Duodenal mucosa (tissue), 2 donors: ENCODE measurements around the gene TRMT44.
"Not testable (repeated sequence)": the region's sequence is repeated elsewhere in the genome, so short reads cannot be mapped to it uniquely, and the experiment has no call there.

Experiments used
- H3K27ac ChIP-seq: one replicate; pipeline ENCODE4 v1.7.0; 2013; ENCODE audit warnings: low read depth, low read length
- H3K27me3 ChIP-seq, 2 donors: one replicate each; pipeline ENCODE4 v1.7.0; 2013; ENCODE audit warnings: low read length in 2 of 2, control low read depth in 1 of 2; ENCODE audit not compliant: insufficient read depth in 2 of 2, control insufficient read depth in 1 of 2
- H3K36me3 ChIP-seq, 2 donors: one replicate each; pipeline ENCODE4 v1.7.0; 2013; ENCODE audit warnings: low read length in 2 of 2, control low read depth in 1 of 2; ENCODE audit not compliant: insufficient read depth in 2 of 2, control insufficient read depth in 1 of 2
- H3K4me1 ChIP-seq, 2 donors: one replicate each; pipeline ENCODE4 v1.7.0; 2013; ENCODE audit warnings: low read length in 2 of 2, control low read depth in 1 of 2; ENCODE audit not compliant: insufficient read depth in 2 of 2, control insufficient read depth in 1 of 2
- H3K4me3 ChIP-seq, 2 donors: one replicate each; pipeline ENCODE4 v1.7.0; 2013; ENCODE audit warnings: low read length in 2 of 2, low read depth in 1 of 2
- H3K9ac ChIP-seq, 2 donors: one replicate each; pipeline ENCODE4 v1.7.0; 2013; ENCODE audit warnings: low read length in 2 of 2, low read depth in 1 of 2
- H3K9me3 ChIP-seq, 2 donors: one replicate each; pipeline ENCODE4 v1.7.0; 2013; ENCODE audit warnings: low read length in 2 of 2, control low read depth in 1 of 2; ENCODE audit not compliant: control insufficient read depth in 1 of 2

TRMT44 gene

DNA sequence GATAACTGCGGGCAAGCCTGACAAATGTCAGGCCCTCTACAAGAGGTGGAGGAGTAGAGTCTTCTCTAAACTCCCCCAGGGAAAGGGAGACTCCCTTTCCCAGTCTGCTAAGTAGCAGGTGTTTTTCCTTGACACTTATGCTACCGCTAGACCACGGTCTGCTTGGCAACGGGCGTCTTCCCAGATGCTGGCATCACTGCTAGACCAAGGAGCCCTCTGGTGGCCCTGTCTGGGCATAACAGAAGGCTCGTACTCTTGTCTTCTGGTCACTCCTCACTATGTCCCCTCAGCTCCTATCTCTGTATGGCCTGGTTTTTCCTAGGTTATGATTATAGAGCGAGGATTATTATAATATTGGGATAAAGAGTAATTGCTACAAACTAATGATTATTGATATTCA is 33.7 kb upstream of the TRMT44 start:
- peaks cover 19 to 33% of the 10 kb centered on the region in 2 donors for H3K36me3 ChIP-seq
- H3K27ac ChIP-seq, H3K4me3 ChIP-seq, H3K27me3 ChIP-seq, H3K9me3 ChIP-seq, H3K9ac ChIP-seq, H3K4me1 ChIP-seq: not testable (repeated sequence)

- Histone ChIP-seq H3K27me3 (no peaks in the 10 kb centered on the region), H3K9ac (no peak overlapping the region), H3K9me3 (no peaks in the 10 kb centered on the region), H3K4me1 (peaks cover 0 to 6% of the 10 kb centered on the region in 2 donors), H3K36me3 (peaks cover 19 to 33% of the 10 kb centered on the region in 2 donors), H3K27ac (no peak overlapping the region), H3K4me3 (no peak overlapping the region)
These were observed 33.3 kb upstream of the TRMT44 start for GRCh38 chr4:8407316-8407715.

- H3K27me3 ChIP-seq: no peaks in the 10 kb centered on the region
- H3K4me3 ChIP-seq: no peak overlapping the region
- H3K27ac ChIP-seq: no peak overlapping the region
- peaks cover 0 to 6% of the 10 kb centered on the region in 2 donors for H3K4me1 ChIP-seq
- H3K9ac ChIP-seq: no peak overlapping the region
- H3K9me3 ChIP-seq: no peaks in the 10 kb centered on the region
- H3K36me3 ChIP-seq: peaks cover 19 to 35% of the 10 kb centered on the region in 2 donors
These were observed 32.8 kb upstream of the TRMT44 start for GRCh38 chr4:8407756-8408155.

GRCh38 chr4:8409264-8410065 is 31.1 kb upstream of the TRMT44 start:
- no peak overlapping the region for H3K4me3 ChIP-seq
- H3K9me3 ChIP-seq: no peaks in the 10 kb centered on the region
- H3K9ac ChIP-seq: no peak overlapping the region
- H3K36me3 ChIP-seq: peaks cover 19 to 44% of the 10 kb centered on the region in 2 donors
- peaks cover 0 to 6% of the 10 kb centered on the region in 2 donors for H3K4me1 ChIP-seq
- no peak overlapping the region for H3K27ac ChIP-seq
- H3K27me3 ChIP-seq: no peaks in the 10 kb centered on the region

DNA sequence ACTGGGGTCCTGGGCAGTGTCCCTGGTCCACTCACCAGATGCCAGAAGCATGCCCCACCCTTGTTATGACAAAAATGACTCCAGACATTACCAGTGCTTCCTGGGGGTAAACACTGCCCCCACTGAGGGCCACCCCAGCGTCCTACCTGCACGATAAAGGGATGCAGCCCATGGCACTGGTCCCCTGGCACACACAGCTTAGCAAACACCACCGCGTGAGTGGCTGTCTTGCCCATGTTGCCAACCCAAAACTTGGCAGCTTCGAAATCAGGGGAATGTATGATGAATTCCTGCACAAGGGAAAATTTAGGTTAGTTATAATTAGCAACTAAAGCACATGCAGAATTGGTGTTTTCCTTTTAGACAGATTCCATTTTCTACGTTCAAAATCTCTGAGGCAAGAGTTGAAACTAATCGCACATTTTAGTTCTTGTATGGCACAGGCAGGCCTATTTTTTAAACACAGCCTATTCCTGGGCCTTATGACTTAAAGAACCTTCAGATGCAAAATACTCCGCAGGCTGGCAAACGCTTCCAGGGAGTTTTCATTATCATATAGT is 30.4 kb upstream of the TRMT44 start:
- Histone ChIP-seq H3K4me1 (peaks cover 0 to 6% of the 10 kb centered on the region in 2 donors), H3K36me3 (peaks cover 17 to 44% of the 10 kb centered on the region in 2 donors), H3K27ac (no peak overlapping the region), H3K4me3 (no peak overlapping the region), H3K27me3 (no peaks in the 10 kb centered on the region), H3K9me3 (no peaks in the 10 kb centered on the region), H3K9ac (no peak overlapping the region)

DNA sequence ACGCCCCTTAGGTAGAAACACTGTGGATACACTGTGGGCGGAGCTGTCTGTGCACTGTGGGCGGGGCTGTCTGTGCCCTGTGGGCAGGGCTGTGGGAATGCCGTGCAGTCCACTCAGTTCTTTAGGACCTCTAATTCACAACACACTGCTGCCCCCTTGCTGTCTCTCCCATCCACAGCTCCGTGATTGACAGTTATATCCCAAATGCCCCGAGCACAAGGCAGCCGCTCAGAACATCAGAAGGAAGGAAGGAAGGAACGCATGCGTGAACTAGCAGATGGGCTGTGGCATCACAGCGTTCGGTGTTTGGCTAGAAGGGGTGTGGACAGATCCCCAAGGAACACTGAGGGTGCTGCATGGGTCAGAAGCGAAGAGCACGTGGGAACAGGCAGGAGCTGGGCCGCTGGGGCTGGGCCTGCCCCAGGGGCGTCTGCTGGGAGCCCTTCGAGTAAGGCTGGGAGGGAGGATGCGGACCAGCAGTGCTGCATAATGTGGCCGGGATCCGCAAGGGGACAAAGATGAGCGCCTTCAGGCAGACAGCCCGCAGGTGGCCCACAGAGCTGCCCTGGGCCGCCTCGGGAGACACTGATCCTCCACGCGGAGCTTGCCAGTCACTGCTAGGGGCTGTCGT is 29.8 kb upstream of the TRMT44 start:
- peaks cover 0 to 6% of the 10 kb centered on the region in 2 donors for H3K4me1 ChIP-seq
- H3K4me3 ChIP-seq: no peak overlapping the region
- no peak overlapping the region for H3K9ac ChIP-seq
- no peaks in the 10 kb centered on the region for H3K27me3 ChIP-seq
- no peak overlapping the region for H3K27ac ChIP-seq
- H3K36me3 ChIP-seq: peaks cover 14 to 43% of the 10 kb centered on the region in 2 donors
- H3K9me3 ChIP-seq: no peaks in the 10 kb centered on the region

DNA sequence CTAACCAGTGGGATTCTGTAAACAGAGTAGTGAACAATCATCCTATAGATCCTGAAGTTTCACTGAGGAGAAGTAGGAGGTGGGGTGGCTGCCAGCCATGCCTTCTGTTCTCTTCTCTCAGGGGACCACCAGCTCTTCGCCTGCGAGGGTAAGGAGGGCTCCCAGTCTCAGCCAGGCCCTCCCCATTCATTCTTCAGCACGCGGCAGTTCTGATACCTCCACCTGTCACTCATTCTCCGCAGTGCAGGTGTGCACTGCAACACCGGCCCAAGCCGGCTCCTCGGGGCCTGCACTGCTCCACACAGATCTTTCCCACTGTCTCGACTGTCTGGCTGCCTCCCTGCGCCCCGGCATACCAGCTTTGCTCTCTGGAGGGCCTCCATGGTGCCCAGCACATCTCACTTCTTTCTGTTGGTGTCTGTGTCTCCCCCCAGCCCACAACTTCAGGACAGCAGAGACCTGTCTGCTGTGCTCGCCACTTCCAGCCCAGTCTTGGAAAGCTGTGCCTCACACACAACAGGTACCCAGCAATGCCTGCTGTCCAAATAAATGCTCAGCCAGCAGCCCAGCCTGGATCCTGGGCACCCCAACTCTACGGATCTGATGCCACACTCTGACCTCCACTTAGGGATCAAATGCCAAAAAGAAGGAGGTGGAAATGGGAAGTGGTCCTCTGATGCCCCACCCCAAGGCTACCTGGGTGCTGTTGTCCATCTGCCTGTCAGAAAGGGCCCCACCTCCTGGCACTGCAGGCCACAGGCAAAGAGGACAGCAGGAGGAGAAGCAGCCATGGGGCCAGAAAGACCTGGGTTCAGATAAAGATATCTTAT is 29.0 kb upstream of the TRMT44 start:
- Histone ChIP-seq H3K9ac (no peak overlapping the region), H3K4me1 (peaks cover 0 to 6% of the 10 kb centered on the region in 2 donors), H3K4me3 (no peak overlapping the region), H3K9me3 (no peaks in the 10 kb centered on the region), H3K27ac (no peak overlapping the region), H3K36me3 (peaks cover 16 to 47% of the 10 kb centered on the region in 2 donors), H3K27me3 (no peaks in the 10 kb centered on the region)

DNA sequence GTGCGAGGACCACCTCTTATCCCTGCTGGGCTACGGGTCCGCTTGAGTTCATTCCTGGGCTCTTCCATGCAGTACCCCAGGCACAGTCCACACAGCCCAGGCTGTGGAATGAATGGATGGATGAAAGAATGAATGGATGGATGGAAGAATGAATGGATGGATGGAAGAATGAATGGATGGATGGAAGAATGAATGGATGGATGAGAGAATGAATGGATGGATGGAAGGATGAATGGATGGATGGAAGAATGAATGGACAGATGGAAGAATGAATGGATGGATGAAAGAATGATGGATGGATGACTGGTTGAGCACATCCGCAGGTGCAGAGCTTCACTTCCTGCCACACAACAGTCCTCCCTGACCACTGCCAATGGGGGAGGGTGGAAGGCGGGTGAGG is 28.3 kb upstream of the TRMT44 start:
- Histone ChIP-seq H3K4me3 (no peak overlapping the region), H3K9ac (no peak overlapping the region), H3K27ac (no peak overlapping the region), H3K4me1 (peaks cover 0 to 6% of the 10 kb centered on the region in 2 donors), H3K9me3 (no peaks in the 10 kb centered on the region), H3K27me3 (no peaks in the 10 kb centered on the region), H3K36me3 (peaks cover 16 to 47% of the 10 kb centered on the region in 2 donors)

DNA sequence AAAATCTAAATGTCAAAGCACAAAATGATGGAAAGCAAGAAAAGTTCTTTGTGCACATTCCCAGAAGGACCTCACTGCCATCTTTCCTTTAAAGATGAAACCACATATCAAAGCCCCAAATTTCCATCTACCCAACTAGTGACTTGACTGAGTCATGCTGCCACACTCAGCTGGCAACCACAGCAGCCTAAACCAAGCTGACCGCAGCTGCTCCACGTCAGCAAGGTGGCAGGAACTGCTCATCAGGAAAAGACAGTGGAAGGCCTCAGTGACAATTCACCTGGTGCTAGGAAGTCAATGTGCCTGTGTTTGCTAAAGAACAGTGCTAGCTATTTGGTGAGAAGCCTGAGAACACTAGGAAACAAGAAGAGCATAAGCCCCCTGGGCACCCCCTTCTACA is 26.2 kb upstream of the TRMT44 start:
- no peak overlapping the region for H3K9ac ChIP-seq
- peaks cover 10 to 39% of the 10 kb centered on the region in 2 donors for H3K36me3 ChIP-seq
- no peaks in the 10 kb centered on the region for H3K9me3 ChIP-seq
- no peaks in the 10 kb centered on the region for H3K27me3 ChIP-seq
- H3K27ac ChIP-seq: no peak overlapping the region
- H3K4me1 ChIP-seq: peaks cover 0 to 6% of the 10 kb centered on the region in 2 donors
- H3K4me3 ChIP-seq: no peak overlapping the region
